Activated CD8-positive, alpha-beta T cell treated with anti-CD3 and anti-CD28 coated beads, Interleukin-2, amount 10 ng/mL, durations not matched to agents 7 days and 5 days (primary cell): ENCODE results near the gene SF3A2. TPM values are rescaled to one million over a fixed set of nuclear protein-coding genes. Genes with fewer than 3 reads are reported as not detected.

Experiments
- ATAC-seq: fragments of 150-1000 bp; cut with Tn5 transposase; one replicate; pipeline ENCODE4 v1.10.0; 2021; ENCODE audit warnings: moderate library complexity
- CTCF ChIA-PET: fragments of 350-600 bp; sonication (Branson Sonifier 250); formaldehyde crosslinking; loops from one replicate; lab custom pipeline; 2021; ENCODE audit warnings: antibody characterized with exemption; lab: Charles Lee
- POLR2A ChIA-PET: fragments of 350-600 bp; sonication (Branson Sonifier 250); formaldehyde crosslinking; loops from one replicate; lab custom pipeline; 2021; ENCODE audit warnings: antibody characterized with exemption; lab: Charles Lee
- DNase-seq: peaks from one replicate; pipeline ENCODE4 v3.0.0-alpha.2; 2020
- H3K27ac Mint-ChIP-seq: one replicate; pipeline ENCODE4 v1.8.0; 2021; ENCODE audit warnings: mild to moderate bottlenecking, mixed read lengths
- H3K27me3 Mint-ChIP-seq: one replicate; pipeline ENCODE4 v1.8.0; 2021; ENCODE audit warnings: low read depth, mixed read lengths
- H3K36me3 Mint-ChIP-seq: one replicate; pipeline ENCODE4 v1.8.0; 2021; ENCODE audit warnings: low read depth, mixed read lengths
- H3K4me1 Mint-ChIP-seq: one replicate; pipeline ENCODE4 v1.8.0; 2021; ENCODE audit warnings: low read depth, mixed read lengths
- H3K4me3 Mint-ChIP-seq: one replicate; pipeline ENCODE4 v1.8.0; 2021; ENCODE audit warnings: mild to moderate bottlenecking, mixed read lengths
- H3K9me3 Mint-ChIP-seq: one replicate; pipeline ENCODE4 v1.8.0; 2022; ENCODE audit warnings: mixed read lengths; ENCODE audit not compliant: insufficient read depth
- total RNA-seq, 2 experiments: library from RNA; stranded (reverse); gene quantifications; one replicate each; pipeline ENCODE4 v1.2.3, GENCODE V29; 2021

SF3A2 gene
- total RNA-seq, 2 experiments from 2014 or later, result 157 to 163 TPM

DNA sequence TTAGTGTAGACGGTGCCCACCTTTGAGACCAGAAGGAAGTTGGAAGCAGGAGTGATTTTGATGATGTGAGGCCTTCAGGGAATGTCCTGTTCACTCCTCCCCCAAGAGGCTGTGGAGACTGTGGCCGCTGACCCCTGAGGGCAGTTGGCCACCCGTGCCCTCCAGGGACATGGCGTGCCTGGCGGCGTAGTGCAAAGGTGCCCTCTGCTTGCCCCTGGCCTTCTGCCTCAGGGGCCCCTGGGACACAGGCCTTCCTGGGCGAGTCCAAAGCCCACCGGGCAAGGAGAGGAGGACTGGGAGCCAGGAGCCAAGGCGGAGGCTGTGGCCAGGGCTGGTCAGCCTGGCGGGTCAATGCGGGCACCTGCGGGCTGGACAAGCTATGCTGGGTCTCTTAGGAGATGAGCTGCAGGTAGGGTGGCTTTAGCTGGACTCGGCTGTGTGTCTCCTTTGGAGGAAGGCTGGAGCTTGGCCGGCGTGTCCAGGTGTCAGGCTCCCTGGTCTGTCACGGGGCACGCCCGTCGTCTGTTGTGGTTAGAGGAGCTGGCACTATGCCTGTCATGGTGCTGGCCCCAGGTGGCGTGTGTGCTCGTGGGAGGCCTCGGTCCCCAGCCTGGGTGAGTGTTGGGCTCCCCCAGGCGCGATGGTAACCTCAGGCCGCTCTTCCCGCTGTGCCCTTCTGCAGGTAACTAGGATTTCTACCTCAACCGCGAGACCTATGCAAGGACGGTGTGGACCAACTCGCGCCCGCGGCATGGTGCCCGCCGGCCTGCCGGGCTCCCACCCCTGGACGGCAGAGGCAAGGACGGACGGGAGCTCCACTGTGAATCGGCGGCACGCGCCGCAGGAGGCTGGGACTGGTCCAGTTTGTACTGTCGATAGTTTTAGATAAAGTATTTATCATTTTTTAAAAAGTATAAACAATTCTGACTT lies 7.3 kb upstream of the SF3A2 start:
- no peak for DNase-seq
- Mint-ChIP-seq H3K4me3 (no peak overlapping the region), H3K9me3 (no peaks in the 10 kb centered on the region), H3K27ac (no peak overlapping the region), H3K4me1 (peaks cover 14% of the 10 kb centered on the region), H3K27me3 (no peaks in the 10 kb centered on the region), H3K36me3 (peaks cover 44% of the 10 kb centered on the region)
- ChIA-PET POLR2A (interaction anchor here (0.6 to 1.6 kb wide), 2 partner anchors 40 to 226 kb away, joined by 3 to 4 read pairs; no protein-coding TSS in a partner anchor), CTCF (no interaction called here)
- no peak for ATAC-seq

DNA sequence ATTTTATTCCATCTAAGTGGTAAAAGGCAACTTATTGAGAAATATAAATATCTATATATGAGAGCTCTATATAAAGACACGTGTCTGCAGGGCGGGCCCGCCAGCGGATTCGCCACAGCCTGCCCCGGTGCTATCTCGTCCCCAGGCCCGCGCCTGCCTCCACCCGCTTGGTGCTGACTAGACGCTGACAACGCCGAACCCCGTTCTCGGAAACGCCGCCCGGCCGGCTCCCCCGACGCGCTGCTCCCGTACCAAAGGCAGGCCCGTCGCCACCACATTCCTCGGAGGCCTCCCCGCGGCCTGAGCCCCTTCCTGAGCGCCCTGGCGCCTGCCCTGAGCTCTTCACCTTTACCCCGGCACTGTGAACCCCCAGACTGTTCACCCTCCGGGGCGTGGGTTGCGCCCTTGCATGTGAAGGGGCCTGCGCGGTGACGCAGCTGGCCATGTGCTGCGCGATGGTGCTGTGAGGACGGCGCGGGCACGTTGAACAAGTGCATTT lies 6.5 kb upstream of the SF3A2 start:
- Mint-ChIP-seq H3K27me3 (no peaks in the 10 kb centered on the region), H3K4me1 (peaks cover 18% of the 10 kb centered on the region), H3K36me3 (peaks cover 42% of the 10 kb centered on the region), H3K9me3 (no peaks in the 10 kb centered on the region), H3K27ac (peak overlapping the region; percentile 71), H3K4me3 (no peak overlapping the region)
- ATAC-seq, result no peak
- DNase-seq, result no peak
- CTCF ChIA-PET, result interaction anchor here (0.7 kb wide), 1 partner anchor 44 kb away, joined by 3 read pairs; no protein-coding TSS in a partner anchor
- POLR2A ChIA-PET, result interaction anchor here (0.6 to 1.6 kb wide), 3 partner anchors 13 to 225 kb away, joined by 3 to 5 read pairs (median 4); no protein-coding TSS in a partner anchor

DNA sequence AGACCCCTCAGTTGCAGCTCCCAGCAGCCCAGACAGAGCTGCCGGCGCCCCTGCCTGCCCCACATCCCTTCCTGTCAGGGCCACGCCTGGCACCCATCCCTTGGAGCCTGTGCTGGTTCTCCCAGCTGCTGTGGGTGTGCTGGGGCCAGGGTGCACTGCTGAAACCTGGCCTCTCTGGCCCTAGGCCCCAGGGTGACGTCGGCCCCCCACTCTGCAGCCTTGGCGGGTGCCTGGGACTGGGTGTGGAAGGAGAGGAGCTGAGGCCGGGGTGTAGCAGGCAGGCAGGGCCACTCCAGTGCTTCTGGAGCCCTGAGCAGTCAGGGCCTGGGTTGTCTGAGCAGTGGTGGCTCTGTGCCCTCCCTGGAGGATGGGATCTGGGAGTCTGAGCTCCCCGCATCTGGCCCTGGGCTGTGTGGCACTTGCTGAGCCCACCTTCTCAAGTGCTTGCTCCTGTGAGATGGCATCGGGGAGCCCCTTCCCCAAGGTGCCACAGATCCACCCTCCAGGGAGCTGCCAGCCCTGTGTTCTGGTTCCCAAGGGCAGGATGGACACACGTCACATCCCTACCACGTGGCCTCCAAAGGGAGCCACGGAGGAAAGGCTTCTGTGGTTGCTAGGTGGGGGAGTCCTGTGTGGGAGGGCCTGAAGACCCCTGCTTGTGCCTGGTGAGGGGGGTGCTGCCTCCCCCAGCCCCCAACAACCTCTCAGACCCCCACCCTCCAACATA lies 5.7 kb upstream of the SF3A2 start:
- H3K27me3 Mint-ChIP-seq, result no peaks in the 10 kb centered on the region
- ChIA-PET CTCF (interaction anchor here (0.7 kb wide), 1 partner anchor 43 kb away, joined by 3 read pairs; no protein-coding TSS in a partner anchor), POLR2A (interaction anchor here (1.2 to 1.6 kb wide), 3 partner anchors 14 to 75 kb away, joined by 3 to 5 read pairs (median 4); no protein-coding TSS in a partner anchor)
- H3K36me3 Mint-ChIP-seq, result peaks cover 36% of the 10 kb centered on the region
- H3K4me1 Mint-ChIP-seq, result peaks cover 20% of the 10 kb centered on the region
- H3K4me3 Mint-ChIP-seq, result no peak overlapping the region
- no peak for DNase-seq
- no peak for ATAC-seq
- H3K9me3 Mint-ChIP-seq, result no peaks in the 10 kb centered on the region
- H3K27ac Mint-ChIP-seq, result no peak overlapping the region

DNA sequence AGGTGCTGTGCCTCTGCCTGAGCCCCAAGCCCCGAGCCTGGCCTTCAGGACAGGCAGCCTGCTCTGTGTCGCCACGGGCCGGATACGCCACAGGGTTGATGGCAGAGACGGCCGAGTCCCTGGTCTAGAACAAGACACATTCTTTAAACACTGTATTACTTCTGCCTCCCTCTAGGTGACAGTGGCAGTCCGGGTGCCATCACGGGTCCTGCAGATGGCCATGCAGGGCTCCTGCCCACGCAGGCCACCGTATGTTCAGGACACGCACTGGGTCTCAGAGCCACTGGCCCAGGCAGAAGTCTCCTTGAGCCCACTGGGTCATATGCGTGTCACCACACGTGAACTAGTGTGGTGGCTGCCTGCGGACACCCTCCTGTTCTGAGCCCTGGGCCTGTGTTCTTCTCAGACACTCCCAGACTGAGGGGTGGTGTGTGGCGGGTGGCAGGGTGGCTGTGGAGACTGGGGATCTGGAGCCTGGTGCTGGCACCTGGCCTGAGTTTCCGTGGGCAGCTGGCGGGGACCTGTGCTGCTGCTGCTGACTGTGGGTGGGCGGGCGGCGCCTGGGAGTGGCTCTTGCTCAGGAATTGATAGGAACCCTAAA lies 4.9 kb upstream of the SF3A2 start:
- Mint-ChIP-seq H3K9me3 (no peaks in the 10 kb centered on the region), H3K4me3 (no peak overlapping the region), H3K36me3 (peaks cover 39% of the 10 kb centered on the region), H3K27ac (no peak overlapping the region), H3K4me1 (peaks cover 23% of the 10 kb centered on the region), H3K27me3 (no peaks in the 10 kb centered on the region)
- DNase-seq, result no peak
- no peak for ATAC-seq
- ChIA-PET CTCF (no interaction called here), POLR2A (interaction anchor here (1.2 to 1.4 kb wide), 2 partner anchors 15 to 76 kb away, joined by 3 to 5 read pairs; no protein-coding TSS in a partner anchor)

DNA sequence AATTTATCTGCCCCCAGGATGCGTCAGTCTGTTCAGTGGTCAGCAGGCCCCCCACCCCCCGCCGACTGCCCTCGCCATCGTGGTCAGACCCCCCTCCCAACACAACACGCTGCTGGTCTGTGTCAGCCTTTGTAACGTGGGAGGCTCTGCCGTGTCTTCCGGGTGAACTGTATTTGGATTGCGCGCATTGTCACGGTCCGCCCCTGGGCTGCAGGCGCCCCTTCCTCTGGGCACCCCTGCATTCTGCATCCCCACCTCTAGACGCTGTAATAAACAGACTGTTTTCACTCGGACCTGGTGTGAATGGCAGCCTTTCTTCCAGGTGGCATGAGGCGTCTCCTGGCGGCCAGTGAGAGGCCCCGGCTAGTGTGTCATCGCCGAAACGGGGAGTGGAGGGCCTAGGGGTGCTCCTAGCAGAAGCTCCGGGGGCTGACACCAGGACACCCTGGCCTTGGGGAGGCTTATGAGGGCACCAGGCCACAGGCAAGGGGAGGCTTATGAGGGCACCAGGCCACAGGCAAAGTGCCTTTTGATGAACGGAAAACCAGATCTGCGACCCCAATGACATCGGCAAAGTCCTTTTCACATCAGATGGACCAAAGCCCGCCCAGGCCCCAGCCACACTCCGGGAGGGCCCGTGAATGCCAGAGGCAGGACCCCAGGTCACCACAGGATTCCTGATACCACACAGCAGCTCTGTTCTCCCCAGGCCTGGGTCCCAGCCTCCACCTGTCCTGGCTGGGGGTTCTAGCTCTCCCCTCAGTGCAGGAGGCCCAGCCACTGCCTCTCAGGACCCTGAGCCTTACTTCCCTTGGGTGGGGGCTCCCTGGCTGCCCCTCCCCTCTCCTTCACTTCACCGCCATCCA lies 4.1 kb upstream of the SF3A2 start:
- POLR2A ChIA-PET, result no interaction called here
- H3K4me3 Mint-ChIP-seq, result no peak overlapping the region
- no peaks in the 10 kb centered on the region for H3K9me3 Mint-ChIP-seq
- no peak for ATAC-seq
- H3K36me3 Mint-ChIP-seq, result peaks cover 43% of the 10 kb centered on the region
- no peaks in the 10 kb centered on the region for H3K27me3 Mint-ChIP-seq
- H3K4me1 Mint-ChIP-seq, result peaks cover 24% of the 10 kb centered on the region
- peak overlapping the region; percentile 49 for H3K27ac Mint-ChIP-seq
- CTCF ChIA-PET, result no interaction called here
- DNase-seq, result no peak

DNA sequence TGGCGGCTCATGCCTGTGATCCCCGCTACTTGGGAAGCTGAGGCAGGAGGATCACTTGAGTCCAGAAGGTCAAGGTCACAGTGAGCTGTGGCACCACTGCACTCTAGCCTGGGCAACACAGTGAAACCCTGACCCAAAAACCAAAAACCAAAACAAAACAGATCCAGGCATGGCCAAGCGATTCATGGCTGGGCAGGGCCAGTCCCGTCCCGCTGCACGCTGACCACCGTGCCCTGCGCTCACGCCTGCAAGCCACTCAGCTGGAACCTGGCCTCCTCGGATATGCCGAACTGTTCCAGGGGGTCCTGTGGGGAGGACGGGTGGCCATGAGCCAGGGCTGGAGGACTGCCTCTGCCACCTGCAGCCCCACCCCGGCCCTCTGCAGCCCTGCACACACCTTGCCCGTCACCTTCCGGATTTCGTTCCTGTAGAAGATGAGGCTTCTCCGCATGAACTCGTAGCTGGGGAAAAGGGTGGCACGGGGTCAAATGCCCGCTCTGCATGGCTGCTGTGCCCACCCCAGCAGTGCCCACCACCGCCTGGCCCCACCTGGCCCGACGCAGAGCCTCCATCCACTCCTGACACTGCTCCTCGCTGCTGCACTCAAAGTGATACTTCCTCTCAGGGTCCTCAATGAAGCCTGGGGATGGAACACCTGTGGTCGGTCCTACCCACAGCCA lies 2.9 kb upstream of the SF3A2 start:
- Mint-ChIP-seq H3K4me1 (peaks cover 37% of the 10 kb centered on the region), H3K27me3 (no peaks in the 10 kb centered on the region), H3K36me3 (peaks cover 54% of the 10 kb centered on the region), H3K27ac (peak overlapping the region; percentile 90), H3K9me3 (no peaks in the 10 kb centered on the region), H3K4me3 (peak overlapping the region; percentile 99)
- ATAC-seq (no peak), DNase-seq (no peak)
- ChIA-PET POLR2A (no interaction called here), CTCF (interaction anchor here (1.1 to 1.3 kb wide), 2 partner anchors 40 to 78 kb away, joined by 3 to 6 read pairs; no protein-coding TSS in a partner anchor)

DNA sequence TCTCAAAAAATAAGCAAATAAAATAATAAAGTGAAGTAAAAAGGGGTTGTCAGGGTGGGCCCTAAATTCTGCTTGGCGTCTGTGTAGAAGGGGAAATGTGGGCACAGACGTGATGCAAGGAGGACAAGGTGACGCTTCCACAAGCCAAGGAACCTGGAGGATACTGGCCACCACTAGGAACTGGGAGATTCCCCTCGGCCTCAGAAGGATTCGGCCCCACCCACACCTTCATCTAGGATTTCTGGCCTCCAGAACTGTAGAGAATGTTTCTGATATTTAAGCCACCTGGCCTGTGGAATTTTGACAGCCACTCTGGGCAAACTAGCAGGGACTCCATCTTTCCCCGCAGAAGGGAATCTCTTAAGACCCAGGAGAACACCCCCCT lies 1.6 kb upstream of the SF3A2 start:
- H3K36me3 Mint-ChIP-seq, result peaks cover 54% of the 10 kb centered on the region
- peaks cover 48% of the 10 kb centered on the region for H3K4me1 Mint-ChIP-seq
- H3K27ac Mint-ChIP-seq, result peak overlapping the region; percentile 90
- ChIA-PET CTCF (interaction anchor here (1.0 to 1.8 kb wide), 6 partner anchors 38 to 241 kb away, joined by 3 to 15 read pairs (median 6); partner anchors contain the start of gene GADD45B), POLR2A (interaction anchor here (1.7 to 2.0 kb wide), 2 partner anchors 35 to 38 kb away, joined by 4 to 13 read pairs; no protein-coding TSS in a partner anchor)
- ATAC-seq (no peak), DNase-seq (no peak)
- no peaks in the 10 kb centered on the region for H3K9me3 Mint-ChIP-seq
- H3K4me3 Mint-ChIP-seq, result peak overlapping the region; percentile 99
- no peaks in the 10 kb centered on the region for H3K27me3 Mint-ChIP-seq

DNA sequence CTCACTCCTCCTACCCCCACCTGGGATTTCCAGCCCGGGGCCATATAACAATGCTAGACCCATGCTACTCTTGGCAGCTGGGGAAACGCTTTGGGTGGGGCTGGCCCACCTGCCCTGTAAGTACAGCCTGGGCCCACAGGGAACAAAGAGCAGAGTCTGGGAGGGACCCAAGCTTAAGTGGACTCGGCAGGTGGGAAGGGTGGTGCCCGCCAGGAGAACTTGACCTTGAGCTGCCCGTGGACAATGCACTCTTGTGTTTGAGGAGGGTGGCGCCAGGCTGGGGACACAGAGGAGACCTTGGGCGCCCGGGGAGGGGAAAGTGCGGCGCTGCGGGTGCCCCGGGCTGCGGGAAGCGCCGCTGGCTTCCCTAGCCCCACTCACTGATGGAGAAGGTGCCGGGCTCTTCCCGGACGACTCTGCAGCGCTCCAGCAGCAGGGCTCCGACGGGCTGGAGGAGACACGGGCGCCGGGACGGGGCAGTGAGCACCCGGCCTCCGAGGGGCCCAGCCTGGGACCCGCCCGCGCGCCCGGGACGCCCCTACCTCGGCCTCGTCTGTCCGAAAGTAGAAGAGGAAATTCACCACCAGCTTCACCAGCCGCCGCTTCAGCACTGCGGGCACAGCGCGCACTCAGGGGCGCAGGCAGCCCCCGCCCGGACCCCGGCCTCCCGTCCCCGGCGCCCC lies 1.1 kb upstream of the SF3A2 start:
- H3K27me3 Mint-ChIP-seq, result no peaks in the 10 kb centered on the region
- peak; percentile 14 for ATAC-seq
- DNase-seq, result no peak
- H3K27ac Mint-ChIP-seq, result peak overlapping the region; percentile 90
- H3K4me3 Mint-ChIP-seq, result peak overlapping the region; percentile 99
- ChIA-PET CTCF (interaction anchor here (0.6 to 1.8 kb wide), 9 partner anchors 37 to 241 kb away, joined by 3 to 15 read pairs (median 3); partner anchors contain the start of genes GADD45B and PEAK3), POLR2A (interaction anchor here (0.7 to 2.0 kb wide), 5 partner anchors 22 to 241 kb away, joined by 3 to 13 read pairs (median 4); partner anchors contain the start of gene GADD45B)
- peaks cover 52% of the 10 kb centered on the region for H3K4me1 Mint-ChIP-seq
- no peaks in the 10 kb centered on the region for H3K9me3 Mint-ChIP-seq
- H3K36me3 Mint-ChIP-seq, result peaks cover 55% of the 10 kb centered on the region

DNA sequence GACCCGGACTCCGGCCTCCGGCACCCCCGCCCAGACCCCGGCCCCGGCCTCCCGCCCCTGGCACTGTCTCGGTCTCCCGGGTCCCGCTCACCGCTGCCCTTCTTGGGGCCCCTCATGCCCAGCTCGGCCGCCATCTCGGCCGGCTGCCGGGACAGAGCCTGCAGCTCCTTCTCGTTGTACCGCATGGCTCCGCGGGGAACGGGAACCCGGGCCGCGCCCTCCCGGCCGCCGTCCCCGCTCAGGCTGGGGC lies 635 bp upstream of the SF3A2 start:
- DNase-seq (no peak), ATAC-seq (no peak)
- H3K9me3 Mint-ChIP-seq, result no peaks in the 10 kb centered on the region
- H3K36me3 Mint-ChIP-seq, result peaks cover 59% of the 10 kb centered on the region
- peak overlapping the region; percentile 100 for H3K27ac Mint-ChIP-seq
- H3K27me3 Mint-ChIP-seq, result no peaks in the 10 kb centered on the region
- POLR2A ChIA-PET, result interaction anchor here (0.7 to 2.0 kb wide), 5 partner anchors 22 to 240 kb away, joined by 3 to 13 read pairs (median 4); partner anchors contain the start of gene GADD45B
- peaks cover 56% of the 10 kb centered on the region for H3K4me1 Mint-ChIP-seq
- peak overlapping the region; percentile 99 for H3K4me3 Mint-ChIP-seq
- CTCF ChIA-PET, result interaction anchor here (0.6 to 1.8 kb wide), 8 partner anchors 37 to 240 kb away, joined by 3 to 15 read pairs (median 3); partner anchors contain the start of genes GADD45B and PEAK3
